ENCODE measurements around the gene ANO10.

DNA sequence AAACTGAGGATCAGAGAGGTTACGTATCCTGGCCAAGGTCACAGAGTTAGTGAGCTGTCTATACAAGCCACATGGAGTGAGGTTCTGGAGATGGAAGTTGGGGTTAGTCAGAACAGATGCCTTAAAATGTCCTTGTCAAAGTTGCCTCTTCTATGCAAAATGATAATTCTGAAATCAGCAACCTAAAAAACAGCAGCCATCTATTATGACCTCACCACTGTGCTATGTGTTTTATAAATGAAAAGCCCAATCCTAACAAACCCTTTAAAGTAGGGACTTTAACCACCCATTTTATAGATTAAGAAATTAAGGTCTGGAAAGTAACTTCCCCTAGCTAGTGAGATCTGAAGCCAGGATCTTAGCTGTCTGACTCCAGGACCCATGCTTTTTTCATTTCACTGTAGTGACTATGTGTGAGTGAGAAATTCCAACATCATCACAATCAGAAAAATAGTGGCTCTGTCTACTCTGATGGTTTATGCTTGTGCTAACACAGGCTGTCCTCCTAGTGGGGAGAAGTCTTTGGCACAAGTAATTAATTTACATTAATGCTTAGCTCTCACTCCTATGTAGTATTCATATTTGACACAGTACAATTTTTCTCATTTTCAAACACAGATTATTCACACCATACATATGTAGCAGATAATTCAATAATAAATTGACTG lies 143.6 kb downstream of the ANO10 start:
- TF ChIP-seq, protein P1, sequence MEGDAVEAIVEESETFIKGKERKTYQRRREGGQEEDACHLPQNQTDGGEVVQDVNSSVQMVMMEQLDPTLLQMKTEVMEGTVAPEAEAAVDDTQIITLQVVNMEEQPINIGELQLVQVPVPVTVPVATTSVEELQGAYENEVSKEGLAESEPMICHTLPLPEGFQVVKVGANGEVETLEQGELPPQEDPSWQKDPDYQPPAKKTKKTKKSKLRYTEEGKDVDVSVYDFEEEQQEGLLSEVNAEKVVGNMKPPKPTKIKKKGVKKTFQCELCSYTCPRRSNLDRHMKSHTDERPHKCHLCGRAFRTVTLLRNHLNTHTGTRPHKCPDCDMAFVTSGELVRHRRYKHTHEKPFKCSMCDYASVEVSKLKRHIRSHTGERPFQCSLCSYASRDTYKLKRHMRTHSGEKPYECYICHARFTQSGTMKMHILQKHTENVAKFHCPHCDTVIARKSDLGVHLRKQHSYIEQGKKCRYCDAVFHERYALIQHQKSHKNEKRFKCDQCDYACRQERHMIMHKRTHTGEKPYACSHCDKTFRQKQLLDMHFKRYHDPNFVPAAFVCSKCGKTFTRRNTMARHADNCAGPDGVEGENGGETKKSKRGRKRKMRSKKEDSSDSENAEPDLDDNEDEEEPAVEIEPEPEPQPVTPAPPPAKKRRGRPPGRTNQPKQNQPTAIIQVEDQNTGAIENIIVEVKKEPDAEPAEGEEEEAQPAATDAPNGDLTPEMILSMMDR (IDR thresholded peaks at IDR 0.05; ENCODE audit: insufficient read depth, low read depth, low read length), result no peak
- TF ChIP-seq EZH2 (IDR thresholded peaks at IDR 0.05; ENCODE audit: insufficient read depth, low read length), result no peak
